ENCODE data around the gene MINPP1.

The MINPP1 gene

GRCh38 chr10:87594864-87595263 lies 90.2 kb downstream of the MINPP1 start:
- H3K9ac ChIP-seq (ENCODE audit: low read depth, low read length), result no peak overlapping the region
- H3K36me3 ChIP-seq (ENCODE audit: insufficient read depth, low read length), result no peaks in the 10 kb centered on the region
- H3K4me1 ChIP-seq (ENCODE audit: insufficient read depth, low read length), result no peaks in the 10 kb centered on the region
- H3K9me3 ChIP-seq (ENCODE audit: control insufficient read depth, insufficient read depth, low read length), result no peaks in the 10 kb centered on the region

GRCh38 chr10:87596351-87596750 lies 91.7 kb downstream of the MINPP1 start:
- H3K9me3 ChIP-seq (ENCODE audit: control insufficient read depth, insufficient read depth, low read length), result no peaks in the 10 kb centered on the region
- no peaks in the 10 kb centered on the region for H3K4me1 ChIP-seq (ENCODE audit: insufficient read depth, low read length)
- H3K36me3 ChIP-seq (ENCODE audit: insufficient read depth, low read length), result no peaks in the 10 kb centered on the region

GRCh38 chr10:87598700-87599099 lies 94.0 kb downstream of the MINPP1 start:
- Histone ChIP-seq H3K36me3 (ENCODE audit: insufficient read depth, low read length) (no peaks in the 10 kb centered on the region), H3K4me1 (ENCODE audit: insufficient read depth, low read length) (no peaks in the 10 kb centered on the region), H3K9me3 (ENCODE audit: control insufficient read depth, insufficient read depth, low read length) (no peaks in the 10 kb centered on the region), H3K9ac (ENCODE audit: low read depth, low read length) (no peak overlapping the region)

More at GRCh38 chr10:87596351-87596750, 91.7 kb downstream of the MINPP1 start:
- H3K9ac ChIP-seq (ENCODE audit: low read depth, low read length), result no peak overlapping the region

GRCh38 chr10:87600581-87600980 lies 95.9 kb downstream of the MINPP1 start:
- Histone ChIP-seq H3K36me3 (ENCODE audit: insufficient read depth, low read length) (no peaks in the 10 kb centered on the region), H3K9ac (ENCODE audit: low read depth, low read length) (no peak overlapping the region), H3K9me3 (ENCODE audit: control insufficient read depth, insufficient read depth, low read length) (no peaks in the 10 kb centered on the region), H3K4me1 (ENCODE audit: insufficient read depth, low read length) (peaks cover 5% of the 10 kb centered on the region)
